NCI-H82 (cell line): ENCODE measurements around the gene DNPH1.

ENCODE experiments used
- DNase-seq: peaks from one replicate; lab custom pipeline; 2025; lab: John Stamatoyannopoulos, UW

The DNPH1 gene

DNA sequence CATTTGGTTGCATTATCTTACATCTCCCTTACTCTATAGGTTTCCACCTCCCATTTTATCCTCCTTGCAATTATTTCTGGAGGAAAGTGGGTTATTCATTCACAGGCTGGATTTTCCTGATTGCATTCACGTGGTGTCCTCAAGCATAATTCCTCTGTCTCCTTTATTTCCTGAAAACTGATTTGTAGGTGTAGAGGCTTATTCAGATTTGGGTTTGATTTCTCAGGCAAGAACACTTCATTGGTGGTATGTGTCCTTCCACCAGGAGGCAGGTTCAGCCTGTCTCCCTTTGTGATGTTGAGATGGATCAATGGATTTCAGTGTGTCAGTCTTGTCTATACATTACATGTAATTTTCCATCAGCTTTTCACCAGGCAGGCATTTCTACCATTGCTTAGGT, 17.3 kb downstream of the DNPH1 start:
- DNase-seq = no peak

DNA sequence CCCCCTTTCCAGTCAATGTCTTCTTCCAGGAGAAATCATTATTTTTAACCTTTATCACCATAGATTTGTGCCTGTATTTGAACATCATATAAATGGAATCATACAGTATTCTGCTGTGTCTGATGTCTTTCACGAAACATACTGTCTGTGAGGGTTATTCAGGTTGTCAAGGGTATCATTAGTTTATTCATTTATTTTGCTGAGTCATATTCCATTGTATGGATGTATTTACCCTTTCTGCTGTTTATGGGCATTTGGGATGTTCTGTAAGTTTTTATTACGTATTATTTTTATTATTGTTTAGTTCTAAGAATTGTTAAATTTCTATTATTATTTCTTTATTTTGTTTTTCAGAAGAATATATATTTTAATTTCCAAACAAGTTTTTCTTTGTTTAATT, 22.0 kb downstream of the DNPH1 start:
- DNase-seq = no peak

DNA sequence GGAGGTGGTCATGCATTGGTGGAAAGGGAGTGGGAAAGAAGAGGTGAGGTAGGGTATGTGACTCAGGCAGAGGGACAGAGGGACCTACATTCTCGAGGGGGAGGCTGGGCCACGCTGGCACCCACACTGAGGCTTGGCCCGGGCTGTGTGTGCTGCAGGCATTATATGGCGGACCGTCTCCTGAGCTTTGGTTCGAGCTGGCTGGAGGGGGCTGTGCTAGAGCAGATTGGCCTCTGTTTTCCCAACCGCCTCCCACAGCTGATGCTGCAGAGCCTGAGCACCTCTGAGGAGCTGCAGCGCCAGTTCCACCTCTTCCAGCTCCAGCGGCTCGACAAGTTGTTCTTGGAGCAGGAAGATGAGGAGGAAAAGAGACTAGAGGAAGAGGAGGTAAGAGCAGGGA, 23.4 kb downstream of the DNPH1 start:
- no peak for DNase-seq

DNA sequence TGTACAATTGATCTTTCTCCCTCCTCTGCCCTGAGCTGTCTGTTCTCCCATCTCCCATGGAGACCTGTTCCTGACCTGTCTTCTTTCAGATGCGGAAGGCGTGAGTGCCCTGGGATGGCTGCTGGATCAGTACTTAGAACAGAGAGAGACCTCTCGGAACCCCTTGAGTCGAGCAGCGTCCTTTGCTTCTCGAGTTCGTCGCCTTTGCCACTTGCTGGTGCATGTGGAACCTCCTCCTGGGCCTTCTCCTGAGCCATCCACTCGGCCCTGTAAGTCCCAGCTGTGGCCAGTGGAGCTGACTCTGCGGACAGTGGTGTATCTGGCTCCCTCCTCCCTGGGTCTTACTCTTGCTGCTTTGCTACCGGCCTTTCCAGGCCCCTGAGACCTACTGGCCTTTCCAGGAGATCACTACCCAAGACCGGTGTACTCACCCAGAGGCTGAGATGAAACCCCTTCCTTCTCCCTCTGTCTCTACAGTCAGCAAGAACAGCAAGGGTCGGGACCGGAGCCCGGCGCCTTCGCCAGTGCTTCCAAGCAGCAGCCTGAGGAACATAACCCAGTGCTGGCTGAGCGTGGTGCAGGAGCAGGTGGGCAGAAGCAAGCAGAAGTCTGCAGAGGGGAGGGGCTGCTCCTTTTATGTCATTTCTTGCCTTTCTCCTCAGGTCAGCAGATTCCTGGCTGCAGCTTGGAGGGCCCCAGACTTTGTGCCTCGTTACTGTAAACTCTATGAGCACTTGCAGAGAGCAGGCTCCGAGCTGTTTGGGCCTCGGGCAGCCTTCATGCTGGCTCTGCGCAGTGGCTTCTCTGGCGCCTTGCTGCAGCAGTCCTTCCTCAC, 24.8 kb downstream of the DNPH1 start:
- no peak for DNase-seq

DNA sequence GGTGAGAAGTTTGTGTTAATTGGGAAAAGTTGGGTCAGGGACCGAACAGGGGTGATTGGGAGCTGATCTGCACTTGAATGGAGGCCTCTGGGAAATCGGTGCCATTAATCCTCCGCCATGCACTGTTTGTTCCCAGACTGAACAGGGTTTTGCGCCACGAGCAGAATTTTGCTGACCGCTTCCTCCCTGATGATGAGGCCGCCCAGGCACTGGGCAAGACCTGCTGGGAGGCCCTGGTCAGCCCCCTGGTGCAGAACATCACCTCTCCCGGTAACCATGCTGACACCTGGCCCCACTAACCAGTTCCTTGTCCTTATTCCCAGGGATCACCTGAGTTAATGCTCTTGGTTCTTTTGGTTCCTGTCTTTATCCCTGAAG, 25.6 kb downstream of the DNPH1 start:
- DNase-seq = no peak

DNA sequence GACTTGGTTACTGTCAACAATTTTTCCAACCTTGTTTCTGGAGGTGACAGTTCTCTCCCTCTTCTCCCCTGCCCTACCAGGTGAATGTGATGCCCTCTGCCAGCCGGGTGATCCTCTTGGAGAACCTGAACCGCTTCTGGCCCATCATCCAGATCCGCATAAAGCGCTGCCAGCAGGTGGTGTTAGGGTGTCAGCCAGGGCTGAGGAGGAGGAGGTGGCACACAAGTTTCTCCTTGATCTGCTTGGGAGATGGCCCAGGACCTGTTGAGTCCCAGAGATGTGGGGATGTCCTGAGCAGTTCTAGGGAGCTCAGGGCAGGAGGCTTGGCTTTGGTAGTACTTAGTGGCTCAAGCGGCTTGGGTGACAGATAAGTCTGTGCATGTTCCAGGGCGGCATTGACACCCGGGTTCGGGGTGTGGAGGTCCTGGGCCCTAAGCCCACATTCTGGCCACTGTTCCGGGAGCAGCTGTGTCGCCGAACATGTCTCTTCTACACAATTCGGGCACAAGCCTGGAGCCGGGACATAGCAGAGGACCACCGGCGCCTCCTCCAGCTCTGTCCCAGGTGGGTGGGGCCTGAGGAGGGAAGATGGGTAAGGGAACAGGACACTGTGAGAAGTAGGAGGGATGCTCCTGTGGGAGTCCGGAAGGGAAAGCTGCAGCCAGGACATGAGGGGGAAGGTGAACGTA, 26.1 kb downstream of the DNPH1 start:
- DNase-seq = no peak

DNA sequence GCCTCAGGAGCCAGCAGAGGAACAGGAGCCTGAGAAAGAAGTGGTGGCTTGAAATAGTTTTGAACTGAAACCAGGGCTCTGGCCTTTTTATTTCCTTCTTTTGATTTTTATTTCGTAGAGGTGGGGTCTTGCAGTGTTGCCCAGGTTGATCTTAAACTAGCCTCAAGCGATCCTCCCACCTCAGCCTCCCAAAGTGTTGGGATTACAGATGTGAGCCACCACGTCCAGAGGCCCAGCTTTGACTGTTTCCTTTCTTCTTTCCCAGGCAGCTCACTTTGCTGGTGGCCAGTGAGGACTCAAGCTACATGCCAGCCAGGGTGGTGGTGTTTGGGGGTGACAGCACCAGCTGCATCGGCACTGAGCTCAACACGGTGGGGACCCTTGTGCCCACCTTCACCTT, 26.8 kb downstream of the DNPH1 start:
- no peak for DNase-seq

DNA sequence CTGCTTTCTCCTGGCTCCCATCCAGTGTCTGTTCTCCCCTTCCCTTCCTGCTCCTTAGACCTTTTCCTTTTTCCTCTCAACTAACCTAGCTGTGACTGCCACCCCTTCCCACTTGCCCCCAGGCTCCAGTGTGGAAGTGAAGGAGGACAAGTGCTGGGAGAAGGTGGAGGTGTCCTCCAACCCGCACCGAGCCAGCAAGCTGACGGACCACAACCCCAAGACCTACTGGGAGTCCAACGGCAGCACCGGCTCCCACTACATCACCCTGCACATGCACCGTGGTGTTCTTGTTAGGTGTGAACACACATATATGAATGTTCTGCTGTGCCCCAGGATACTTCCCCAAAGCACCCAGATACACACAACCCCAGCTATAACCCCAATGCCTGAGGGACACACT, 28.7 kb downstream of the DNPH1 start:
- no peak for DNase-seq

DNA sequence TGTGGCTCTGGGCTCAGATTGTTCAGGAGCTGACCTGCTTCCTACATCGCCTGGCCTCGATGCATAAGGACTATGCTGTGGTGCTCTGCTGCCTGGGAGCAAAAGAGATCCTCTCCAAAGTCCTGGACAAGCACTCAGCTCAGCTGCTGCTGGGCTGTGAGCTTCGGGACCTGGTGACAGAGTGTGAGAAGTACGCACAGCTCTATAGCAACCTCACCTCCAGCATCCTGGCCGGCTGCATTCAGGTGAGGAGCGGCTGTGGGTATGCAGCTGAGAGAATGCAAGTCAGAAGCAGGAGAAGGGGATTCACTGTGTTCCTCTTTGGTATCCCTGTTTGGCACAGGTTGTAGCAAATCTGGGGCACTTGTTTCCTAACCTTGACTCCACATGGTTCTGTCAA, 29.4 kb downstream of the DNPH1 start:
- DNase-seq = no peak

DNA sequence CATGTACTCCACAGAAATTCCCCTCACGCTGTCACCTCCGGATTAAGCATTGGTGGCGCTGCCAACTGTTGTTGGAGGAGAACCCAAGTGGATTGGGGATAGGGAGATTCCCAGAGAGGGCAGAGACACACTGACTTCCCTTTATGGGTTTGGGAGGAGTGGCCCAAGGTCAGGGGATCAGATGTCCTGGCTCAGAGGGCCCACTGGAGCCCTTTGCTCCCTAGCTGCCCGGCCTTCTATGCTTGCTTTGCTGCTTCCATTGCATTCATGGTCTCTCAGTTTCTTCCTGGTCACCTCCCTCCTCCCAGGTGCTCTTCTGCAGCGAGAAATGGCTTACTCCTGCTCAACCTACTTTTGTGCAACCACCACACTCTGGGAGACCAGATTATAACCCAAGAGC, 32.9 kb downstream of the DNPH1 start:
- no peak for DNase-seq

DNA sequence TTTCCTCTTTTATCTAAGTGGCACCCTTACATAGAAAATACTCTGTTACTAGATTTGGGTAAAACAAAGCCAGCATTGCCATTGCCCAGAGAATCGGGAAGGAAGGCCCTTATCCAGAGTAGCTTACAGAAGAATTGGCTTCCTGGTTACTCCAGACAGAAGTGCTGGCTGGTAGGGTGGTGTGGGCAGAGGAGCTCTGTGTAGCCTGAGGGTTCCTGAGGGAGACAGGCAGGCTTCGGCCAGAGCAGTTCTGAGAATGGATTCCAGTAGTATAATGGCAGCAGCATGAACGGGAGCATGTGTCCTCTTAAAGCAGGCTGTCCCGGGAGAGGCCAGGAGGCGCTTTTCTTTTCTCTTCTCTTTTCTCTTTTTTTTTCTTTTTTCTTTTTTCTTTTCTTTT, 35.4 kb downstream of the DNPH1 start:
- DNase-seq = no peak

DNA sequence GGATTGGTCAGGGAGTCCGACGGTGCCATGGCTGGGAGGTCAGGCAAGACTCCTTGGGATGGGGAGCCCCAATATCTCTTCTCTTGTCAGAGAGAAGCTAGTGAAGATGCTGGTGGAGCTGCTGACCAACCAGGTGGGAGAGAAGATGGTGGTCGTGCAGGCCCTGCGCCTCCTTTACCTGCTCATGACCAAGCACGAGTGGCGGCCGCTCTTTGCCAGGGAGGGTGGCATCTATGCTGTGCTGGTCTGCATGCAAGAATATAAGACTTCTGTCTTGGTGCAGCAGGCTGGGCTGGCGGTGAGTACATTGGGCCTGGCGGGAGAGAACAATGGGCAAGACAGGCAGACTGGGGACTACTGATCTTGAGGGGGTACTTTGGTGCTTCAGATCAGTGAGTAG, 36.4 kb downstream of the DNPH1 start:
- DNase-seq = no peak

DNA sequence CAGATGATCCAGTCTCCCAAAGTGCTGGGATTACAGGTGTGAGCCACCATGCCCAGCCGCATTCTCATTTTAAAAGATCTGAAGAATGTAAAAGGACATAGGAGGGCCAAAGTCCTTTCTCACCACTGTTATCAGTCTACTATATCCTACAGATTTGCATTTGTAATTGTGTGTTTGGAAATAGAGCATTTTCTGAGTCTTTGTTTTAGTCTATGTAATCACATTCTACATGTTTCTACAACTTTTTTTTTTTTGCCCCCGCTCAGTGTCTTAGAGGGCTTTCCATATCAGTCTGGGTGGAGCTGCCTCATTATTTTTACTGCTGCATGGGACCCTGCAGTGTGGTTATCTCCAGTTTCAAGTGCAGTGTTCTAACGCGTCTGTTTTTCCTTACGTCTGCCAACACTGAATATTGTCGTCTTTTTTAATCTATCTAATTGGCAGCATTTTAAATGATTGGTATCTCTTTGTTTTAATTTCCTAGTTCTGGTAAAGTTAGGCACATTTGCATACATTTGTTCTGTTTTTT, 39.4 kb downstream of the DNPH1 start:
- DNase-seq = no peak

DNA sequence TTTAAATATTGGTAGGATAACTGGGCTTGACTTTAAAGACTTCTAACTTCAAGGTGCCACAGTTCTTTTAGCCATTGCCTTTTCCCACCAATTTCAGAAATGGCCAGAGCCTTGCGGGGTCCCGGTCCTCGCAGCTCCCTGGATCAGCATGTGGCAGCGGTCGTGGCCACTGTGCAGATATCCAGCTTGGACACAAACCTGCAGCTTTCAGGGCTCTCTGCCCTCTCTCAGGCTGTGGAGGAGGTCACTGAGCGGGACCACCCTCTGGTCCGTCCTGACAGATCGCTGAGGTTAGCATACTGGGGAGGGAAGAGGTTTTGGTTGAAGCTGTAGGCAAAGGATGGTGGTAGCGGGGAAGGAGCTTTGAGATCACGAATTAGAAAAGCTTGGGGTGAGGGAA, 40.9 kb downstream of the DNPH1 start:
- DNase-seq = no peak

DNA sequence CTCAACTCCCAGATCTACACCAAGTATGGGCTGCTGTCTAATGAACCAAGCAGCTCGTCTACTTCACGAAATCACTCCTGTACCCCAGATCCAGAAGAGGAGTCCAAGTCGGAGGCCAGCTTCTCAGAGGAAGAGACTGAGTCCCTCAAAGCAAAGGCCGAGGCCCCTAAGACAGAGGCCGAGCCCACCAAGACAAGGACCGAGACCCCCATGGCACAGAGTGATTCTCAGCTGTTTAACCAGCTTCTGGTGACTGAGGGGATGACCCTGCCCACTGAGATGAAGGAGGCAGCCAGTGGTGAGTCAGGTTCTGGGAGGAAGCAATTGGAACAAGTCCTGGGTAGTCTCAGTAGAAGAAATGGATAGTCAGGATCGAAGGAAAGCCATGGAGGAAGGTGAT, 41.5 kb downstream of the DNPH1 start:
- no peak for DNase-seq

DNA sequence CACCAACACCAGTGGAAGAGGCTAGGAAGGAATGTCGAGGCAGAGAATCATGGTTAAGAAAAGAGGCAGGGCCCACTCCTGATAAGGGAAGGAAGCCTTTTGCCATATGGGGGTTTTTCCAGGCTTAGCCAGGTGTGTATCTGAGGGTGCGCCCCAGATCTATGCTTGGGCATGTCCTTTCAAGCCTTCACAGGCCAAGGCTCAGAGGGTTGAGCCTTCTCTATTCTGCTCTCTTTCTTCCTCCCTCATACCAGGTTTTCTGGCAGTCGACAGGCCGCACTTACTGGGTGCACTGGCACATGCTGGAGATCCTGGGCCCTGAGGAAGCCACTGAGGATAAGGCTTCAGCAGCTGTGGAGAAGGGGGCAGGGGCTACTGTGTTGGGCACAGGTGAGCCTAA, 42.6 kb downstream of the DNPH1 start:
- no peak for DNase-seq

DNA sequence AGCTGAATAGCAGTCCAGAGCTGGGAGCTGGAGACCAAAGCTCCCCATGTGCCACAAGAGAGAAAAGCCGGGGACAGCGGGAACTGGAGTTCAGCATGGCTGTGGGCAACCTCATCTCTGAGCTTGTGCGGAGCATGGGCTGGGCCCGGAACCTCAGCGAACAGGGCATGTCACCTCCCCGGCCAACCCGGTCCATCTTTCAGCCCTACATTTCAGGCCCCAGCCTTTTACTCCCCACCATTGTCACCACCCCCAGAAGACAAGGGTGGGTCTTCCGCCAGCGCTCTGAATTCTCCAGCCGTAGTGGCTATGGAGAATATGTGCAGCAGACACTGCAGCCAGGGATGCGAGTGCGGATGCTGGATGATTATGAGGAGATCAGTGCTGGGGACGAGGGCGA, 43.3 kb downstream of the DNPH1 start:
- DNase-seq = no peak

DNA sequence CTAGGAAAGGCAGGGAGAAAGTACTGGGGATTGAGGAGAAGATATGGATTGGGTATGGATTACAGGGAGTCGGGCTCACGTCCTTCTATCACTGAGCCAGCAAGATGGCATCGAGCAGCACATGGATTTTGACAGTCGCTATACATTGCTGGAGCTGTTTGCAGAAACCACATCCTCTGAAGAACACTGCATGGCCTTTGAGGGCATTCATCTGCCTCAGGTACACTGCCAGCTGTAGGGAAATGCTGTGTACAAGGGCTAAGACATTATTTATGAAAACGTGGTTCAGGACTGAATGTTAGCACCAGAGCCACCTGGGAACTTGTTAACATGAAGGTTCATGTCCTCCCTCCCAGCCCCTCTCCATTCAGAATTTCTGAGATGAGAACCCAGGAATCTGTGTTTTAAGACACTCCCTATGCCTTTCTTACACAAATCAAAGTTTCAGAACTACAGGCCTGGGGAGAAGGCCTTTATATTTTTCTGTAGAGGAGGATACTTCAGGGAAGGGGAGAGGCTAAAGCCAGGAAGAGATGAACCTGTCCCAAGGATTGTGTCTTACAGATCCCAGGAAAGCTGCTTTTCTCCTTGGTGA, 43.8 kb downstream of the DNPH1 start:
- no peak for DNase-seq

DNA sequence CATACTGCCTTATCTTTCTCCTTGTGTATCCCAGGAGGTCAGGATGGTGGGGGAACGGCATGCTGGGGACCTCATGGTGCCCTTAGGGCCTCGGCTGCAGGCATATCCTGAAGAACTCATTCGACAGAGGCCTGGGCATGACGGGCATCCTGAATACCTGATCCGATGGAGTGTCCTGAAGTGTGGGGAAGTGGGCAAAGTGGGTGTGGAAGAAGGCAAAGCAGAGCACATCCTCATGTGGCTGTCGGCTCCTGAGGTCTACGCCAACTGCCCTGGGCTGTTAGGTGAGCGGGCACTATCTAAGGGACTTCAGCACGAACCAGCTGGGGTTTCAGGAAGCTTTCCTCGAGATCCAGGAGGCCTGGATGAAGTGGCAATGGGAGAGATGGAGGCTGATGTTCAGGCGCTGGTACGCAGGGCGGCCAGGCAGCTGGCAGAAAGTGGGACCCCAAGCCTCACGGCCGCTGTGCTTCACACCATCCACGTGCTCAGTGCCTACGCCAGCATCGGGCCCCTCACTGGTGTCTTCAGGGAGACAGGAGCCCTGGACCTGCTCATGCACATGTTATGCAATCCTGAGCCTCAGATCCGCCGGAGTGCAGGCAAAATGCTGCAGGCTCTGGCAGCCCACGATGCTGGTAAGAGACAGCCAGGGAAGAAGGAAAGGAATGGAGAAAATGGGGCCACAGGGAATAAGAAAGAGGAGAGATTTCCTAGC, 44.9 kb downstream of the DNPH1 start:
- DNase-seq = no peak

DNA sequence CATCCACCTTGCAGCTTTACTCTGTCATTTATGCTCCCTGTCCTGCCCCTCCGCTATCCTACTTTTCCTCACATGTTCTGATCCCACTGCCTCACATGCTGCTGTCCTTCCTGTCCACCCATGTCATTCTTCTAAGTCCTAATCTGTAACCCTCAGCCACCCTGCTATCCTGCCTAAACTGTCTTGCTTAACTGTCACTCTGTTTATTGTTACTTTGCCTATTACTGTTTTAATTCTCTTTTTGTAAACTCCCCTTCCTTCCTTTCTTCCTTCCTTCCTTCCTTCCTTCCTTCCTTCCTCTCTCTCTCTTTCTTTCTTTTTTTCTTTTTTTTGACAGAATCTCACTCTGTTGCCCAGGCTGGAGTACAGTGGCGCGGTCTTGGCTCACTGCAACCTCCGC, 45.8 kb downstream of the DNPH1 start:
- no peak for DNase-seq

DNA sequence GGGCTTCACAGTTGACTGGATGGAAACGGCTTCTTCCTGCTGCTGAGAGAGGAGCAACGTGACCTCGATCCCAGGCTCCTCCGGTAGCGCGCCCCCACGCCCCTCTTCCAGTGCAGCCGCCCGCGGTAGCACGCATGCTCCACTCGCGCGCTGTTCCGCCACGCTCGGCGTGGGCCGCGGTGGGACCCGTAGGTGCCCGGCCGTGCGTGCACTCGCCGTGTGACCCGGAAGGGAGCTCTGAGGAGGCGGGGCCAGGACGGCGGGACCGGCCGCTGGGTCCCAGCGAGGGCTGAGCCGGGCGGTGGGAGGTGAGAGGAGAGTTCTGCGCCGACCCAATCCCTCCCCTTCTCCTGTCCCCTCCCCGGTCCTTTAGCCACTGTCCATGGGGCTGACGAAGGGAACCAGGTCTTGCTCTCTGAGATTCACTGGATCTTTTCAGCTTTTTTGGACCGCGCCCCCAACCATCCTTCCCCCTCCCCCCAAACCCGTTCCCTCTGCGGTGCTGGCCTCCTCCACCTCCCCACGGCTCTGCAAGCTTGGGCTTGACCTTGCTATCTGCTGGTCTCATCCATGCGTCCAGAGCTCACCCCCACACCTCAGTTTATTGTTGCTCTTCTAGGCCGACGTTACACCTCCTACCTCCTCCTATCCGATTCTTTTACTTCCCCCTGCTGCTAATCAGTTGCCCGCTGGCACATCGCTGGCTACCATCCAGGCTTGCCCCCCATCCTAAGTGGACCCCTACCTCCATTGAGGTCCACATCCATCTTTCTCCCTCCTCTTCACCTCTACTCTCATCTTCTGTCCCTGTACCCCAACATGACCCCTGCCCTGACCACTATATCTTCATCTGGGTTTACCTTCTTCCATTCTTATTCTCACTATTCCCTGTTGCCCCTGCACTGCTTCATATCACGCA, 47.1 kb downstream of the DNPH1 start, which contains the start of gene CUL9:
CUL9 (plus strand) TSS at position 255 of the 919 bp plus-strand sequence. CDS start 2,115 bp downstream, outside the sequence.
- peak; percentile 89 for DNase-seq
